HFFc6 (cell line): ENCODE measurements around the gene ART1. TPM values are rescaled to one million over a fixed set of nuclear protein-coding genes. Genes with fewer than 3 reads are reported as not detected.
"Not testable (repeated sequence)": the region's sequence is repeated elsewhere in the genome, so short reads cannot be mapped to it uniquely, and the experiment has no call there.

Experiments
- DNase-seq: peaks from one replicate; pipeline ENCODE4 v3.0.0-alpha.2; 2018
- H3K27ac Mint-ChIP-seq: 2 replicates; pipeline ENCODE4 v1.8.0; 2020; ENCODE audit warnings: mild to moderate bottlenecking, mixed read lengths
- H3K27me3 Mint-ChIP-seq: 2 replicates; pipeline ENCODE4 v1.8.0; 2021; ENCODE audit warnings: mild to moderate bottlenecking, moderate library complexity, mixed read lengths; ENCODE audit not compliant: insufficient read depth
- H3K36me3 Mint-ChIP-seq: 2 replicates; pipeline ENCODE4 v1.8.0; 2021; ENCODE audit warnings: low read depth, mixed read lengths
- H3K4me1 Mint-ChIP-seq: 2 replicates; pipeline ENCODE4 v1.8.0; 2020; ENCODE audit warnings: low read depth, mixed read lengths
- H3K4me3 Mint-ChIP-seq: 2 replicates; pipeline ENCODE4 v1.8.0; 2020; ENCODE audit warnings: mild to moderate bottlenecking, moderate library complexity, mixed read lengths
- H3K9me3 Mint-ChIP-seq: 2 replicates; pipeline ENCODE4 v1.8.0; 2020; ENCODE audit warnings: mild to moderate bottlenecking, mixed read lengths
- CTCF ChIP-seq: fragments of 200-600 bp; sonication (generic); IDR thresholded peaks from 2 replicates; pipeline ENCODE4 v1.5.0; 2021; ENCODE audit warnings: antibody characterized with exemption, mild to moderate bottlenecking
- long read RNA-seq: library from polyadenylated mRNA; unstranded; transcript quantifications from one replicate; pipeline ENCODE4 v2.0.0, GENCODE V29; 2019
- total RNA-seq, 6 experiments: library from RNA; stranded (reverse); fragmentation: NEBNext Ultra II Directional; extraction: Animal tissue kit (Norgen Biotek cat#: 25700); gene quantifications; 2 replicates in 1 of 6; 3 replicates in 5 of 6; pipeline ENCODE4 v1.2.3, GENCODE V29; 2021

The ART1 gene
- not detected for total RNA-seq
- long read RNA-seq: 0 reads

- peaks cover 11% of the 10 kb centered on the region for H3K4me1 Mint-ChIP-seq
- no peak for DNase-seq
- TF ChIP-seq CTCF: no peak
- H3K27me3 Mint-ChIP-seq: peaks cover 74% of the 10 kb centered on the region
- no peaks in the 10 kb centered on the region for H3K9me3 Mint-ChIP-seq
- no peaks in the 10 kb centered on the region; the same call in 1 of the 2 replicates for H3K36me3 Mint-ChIP-seq
- H3K27ac Mint-ChIP-seq: no peak within 1 kb of the TSS
- H3K4me3 Mint-ChIP-seq: no peak within 1 kb of the TSS
Observed at GRCh38 chr11:3644817-3645235, at the start of gene ART1. TSS of gene ART1 (plus strand) at chr11:3645128. CDS start at chr11:3659214, 14,086 bp downstream.

- not testable (repeated sequence) for H3K9me3 Mint-ChIP-seq, H3K27ac Mint-ChIP-seq, H3K36me3 Mint-ChIP-seq, H3K4me3 Mint-ChIP-seq, DNase-seq, H3K4me1 Mint-ChIP-seq
- H3K27me3 Mint-ChIP-seq: peaks cover 42% of the 10 kb centered on the region
Observed at GRCh38 chr11:3597743-3598142, 47.2 kb upstream of the ART1 start.

GRCh38 chr11:3600201-3600600 is 44.7 kb upstream of the ART1 start:
- H3K4me1 Mint-ChIP-seq, H3K27ac Mint-ChIP-seq, H3K4me3 Mint-ChIP-seq, H3K36me3 Mint-ChIP-seq, H3K9me3 Mint-ChIP-seq, DNase-seq: not testable (repeated sequence)
- peaks cover 36% of the 10 kb centered on the region for H3K27me3 Mint-ChIP-seq

- Mint-ChIP-seq H3K27ac (no peak overlapping the region), H3K36me3 (no peaks in the 10 kb centered on the region), H3K4me3 (no peak overlapping the region), H3K4me1 (peaks cover 7% of the 10 kb centered on the region), H3K9me3 (no peaks in the 10 kb centered on the region), H3K27me3 (peaks cover 28% of the 10 kb centered on the region)
- DNase-seq: no peak
- TF ChIP-seq CTCF: no peak
Observed at GRCh38 chr11:3604167-3604566, 40.8 kb upstream of the ART1 start.

GRCh38 chr11:3605283-3605662 is 39.7 kb upstream of the ART1 start:
- Mint-ChIP-seq H3K27ac (no peak overlapping the region), H3K9me3 (no peaks in the 10 kb centered on the region), H3K36me3 (no peaks in the 10 kb centered on the region), H3K27me3 (peaks cover 25% of the 10 kb centered on the region), H3K4me1 (peaks cover 7% of the 10 kb centered on the region), H3K4me3 (no peak overlapping the region; the same call in 1 of the 2 replicates)
- TF ChIP-seq CTCF: no peak
- DNase-seq: no peak

- H3K9me3 Mint-ChIP-seq: no peaks in the 10 kb centered on the region
- peaks cover 23% of the 10 kb centered on the region for H3K27me3 Mint-ChIP-seq
- no peak for TF ChIP-seq CTCF
- DNase-seq: no peak
- no peak overlapping the region for H3K4me3 Mint-ChIP-seq
- no peak overlapping the region for H3K27ac Mint-ChIP-seq
- H3K36me3 Mint-ChIP-seq: no peaks in the 10 kb centered on the region
- peaks cover 7% of the 10 kb centered on the region for H3K4me1 Mint-ChIP-seq
Observed at GRCh38 chr11:3605771-3606203, 39.1 kb upstream of the ART1 start.
